Spleen (tissue), 11 donors: ENCODE data around the gene PPM1M. TPM values are rescaled to one million over a fixed set of nuclear protein-coding genes. Genes with fewer than 3 reads are reported as not detected.

Experiments
- DNase-seq: peaks from one replicate; pipeline ENCODE4 v3.0.0-alpha.2; 2020
- H3K27ac ChIP-seq, 8 donors: fragments of 200-600 bp; sonication (generic) in 7 of 8; 1 replicate in 4 of 8; 2 replicates in 4 of 8; pipeline versions ENCODE4 v1.5.0 to v1.8.0; 2016 to 2021; ENCODE audit warnings: inconsistent platforms in 4 of 8, mild to moderate bottlenecking in 4 of 8, moderate library complexity in 1 of 8
- H3K27me3 ChIP-seq, 7 donors: fragments of 200-600 bp; sonication (generic) in 6 of 7; replicated peaks in 1 of 7; 1 replicate in 4 of 7; 2 replicates in 3 of 7; pipeline versions ENCODE4 v1.5.0 to v1.8.0; 2016 to 2021; ENCODE audit warnings: inconsistent platforms in 3 of 7, mild to moderate bottlenecking in 1 of 7
- H3K36me3 ChIP-seq, 6 donors: fragments of 200-600 bp; sonication (generic) in 5 of 6; 1 replicate in 4 of 6; 2 replicates in 2 of 6; pipeline versions ENCODE4 v1.5.0 to v1.8.0; 2016 to 2021; ENCODE audit warnings: inconsistent platforms in 2 of 6
- H3K4me1 ChIP-seq, 6 donors: fragments of 200-600 bp; sonication (generic) in 5 of 6; 1 replicate in 3 of 6; 2 replicates in 3 of 6; pipeline versions ENCODE4 v1.5.0 to v1.8.0; 2016 to 2021; ENCODE audit warnings: inconsistent platforms in 3 of 6
- H3K4me3 ChIP-seq, 8 donors: fragments of 200-600 bp; sonication (generic) in 7 of 8; 1 replicate in 4 of 8; 2 replicates in 4 of 8; pipeline versions ENCODE4 v1.5.0 to v1.8.0; 2016 to 2021; ENCODE audit warnings: inconsistent platforms in 4 of 8, mild to moderate bottlenecking in 4 of 8, moderate library complexity in 2 of 8
- H3K9me3 ChIP-seq, 8 donors: fragments of 200-600 bp; sonication (generic) in 7 of 8; 1 replicate in 4 of 8; 2 replicates in 4 of 8; pipeline versions ENCODE4 v1.5.0 to v1.8.0; 2016 to 2021; ENCODE audit warnings: inconsistent platforms in 4 of 8
- POLR2A ChIP-seq, 3 donors: fragments of 450-650 bp; IDR thresholded peaks; one replicate each; pipeline ENCODE4 v1.5.1; 2017; ENCODE audit warnings: antibody characterized with exemption in 3 of 3, mild to moderate bottlenecking in 1 of 3
- POLR2AphosphoS5 ChIP-seq, 3 donors: sonication (generic); formaldehyde crosslinking; IDR thresholded peaks; one replicate each; pipeline ENCODE4 v1.5.1; 2017; ENCODE audit warnings: antibody characterized with exemption in 3 of 3
- WGBS, 5 donors: extraction: QIAGEN DNeasy Blood & Tissue Kit in 3 of 5; methylation state at CpG; one replicate each; pipeline versions ENCODE4 v1.1.5 to v1.1.7; 2013 to 2018; 5-methylcytosine and 5-hydroxymethylcytosine counted together
- intact Hi-C: fragments of 100-400 bp; cut with DNase I; formaldehyde crosslinking; loops from one replicate; pipeline ENCODE4 v1.15.0; 2023; ENCODE audit warnings: low total_unique reads
- polyA plus RNA-seq, 3 donors: library from polyadenylated mRNA; stranded (reverse); fragments of 200-250 nt; gene quantifications; one replicate each; pipeline ENCODE4 v1.2.1, GENCODE V29; 2013
- total RNA-seq, 7 donors: library from RNA; depleted of rRNA in 3 of 7; stranded (reverse); fragments of >200 nt in 3 of 7; fragmentation: NEBNext Ultra II Directional in 4 of 7; extraction: Animal tissue kit (Norgen Biotek cat#: 25700) in 4 of 7; gene quantifications; one replicate each; pipeline versions ENCODE4 v1.1.0 to v1.2.1, GENCODE V29; 2016 to 2021
- TF ChIP-seq, protein P1 (sequence below), 11 experiments: fragments of 200-600 bp in 7 of 11; fragments of 450-650 bp in 4 of 11; sonication (generic) in 4 of 11; IDR thresholded peaks in 8 of 11; conservative IDR thresholded peaks in 3 of 11; 1 replicate in 7 of 11; 2 replicates in 4 of 11; pipeline versions ENCODE4 v1.4.0 to v1.8.0; 2016 to 2021; ENCODE audit warnings: antibody characterized with exemption in 11 of 11, inconsistent platforms in 4 of 11, mild to moderate bottlenecking in 1 of 11
- donor health status: healthy with polysubstance abuse.
- donor health status: DM: no; HTN: no; CAD: no; lungs with moderate emphysema.
- donor health status: DM: no; HTN: no; CAD: no.
- donor health status: Bipolar disorder and iron deficiency.
- donor health status: healthy.
- donor health status: DM: no; HTN: no; CAD: no.
- donor health status: DM: yes; HTN: yes; CAD: no.

PPM1M gene
- total and polyA plus RNA-seq, 10 donors = 26.3 to 77.8 (median 49.7) TPM

DNA sequence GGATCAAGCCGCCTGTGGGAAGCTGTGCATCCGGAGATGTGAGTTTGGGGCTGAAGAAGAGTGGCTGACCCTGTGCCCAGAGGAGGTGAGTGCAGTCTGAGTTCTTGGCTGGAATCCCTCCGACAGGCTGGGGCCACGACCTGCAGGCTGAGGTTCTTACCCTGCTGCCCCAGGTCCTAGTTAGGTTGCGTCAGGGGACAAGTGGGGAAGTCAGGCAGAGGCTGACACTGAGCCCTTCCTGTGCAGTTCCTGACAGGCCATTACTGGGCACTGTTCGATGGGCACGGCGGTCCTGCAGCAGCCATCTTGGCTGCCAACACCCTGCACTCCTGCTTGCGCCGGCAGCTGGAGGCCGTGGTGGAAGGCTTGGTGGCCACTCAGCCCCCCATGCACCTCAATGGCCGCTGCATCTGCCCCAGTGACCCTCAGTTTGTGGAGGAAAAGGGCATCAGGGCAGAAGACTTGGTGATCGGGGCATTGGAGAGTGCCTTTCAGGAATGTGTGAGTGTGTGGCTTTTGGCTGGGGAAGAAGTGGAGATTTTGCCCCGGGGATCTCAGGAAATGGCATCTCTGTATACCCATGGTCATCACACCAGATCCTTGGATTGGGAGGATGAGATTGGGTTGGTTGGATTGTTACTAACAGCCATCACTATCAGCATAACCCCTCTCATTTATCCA is 1.3 kb downstream of the PPM1M start:
- TF ChIP-seq POLR2AphosphoS5 (IDR thresholded peaks at IDR 0.05) (peak; percentile 70 to 83 (median 81)), POLR2A (IDR thresholded peaks at IDR 0.05) (no peak)
- TF ChIP-seq, protein P1, sequence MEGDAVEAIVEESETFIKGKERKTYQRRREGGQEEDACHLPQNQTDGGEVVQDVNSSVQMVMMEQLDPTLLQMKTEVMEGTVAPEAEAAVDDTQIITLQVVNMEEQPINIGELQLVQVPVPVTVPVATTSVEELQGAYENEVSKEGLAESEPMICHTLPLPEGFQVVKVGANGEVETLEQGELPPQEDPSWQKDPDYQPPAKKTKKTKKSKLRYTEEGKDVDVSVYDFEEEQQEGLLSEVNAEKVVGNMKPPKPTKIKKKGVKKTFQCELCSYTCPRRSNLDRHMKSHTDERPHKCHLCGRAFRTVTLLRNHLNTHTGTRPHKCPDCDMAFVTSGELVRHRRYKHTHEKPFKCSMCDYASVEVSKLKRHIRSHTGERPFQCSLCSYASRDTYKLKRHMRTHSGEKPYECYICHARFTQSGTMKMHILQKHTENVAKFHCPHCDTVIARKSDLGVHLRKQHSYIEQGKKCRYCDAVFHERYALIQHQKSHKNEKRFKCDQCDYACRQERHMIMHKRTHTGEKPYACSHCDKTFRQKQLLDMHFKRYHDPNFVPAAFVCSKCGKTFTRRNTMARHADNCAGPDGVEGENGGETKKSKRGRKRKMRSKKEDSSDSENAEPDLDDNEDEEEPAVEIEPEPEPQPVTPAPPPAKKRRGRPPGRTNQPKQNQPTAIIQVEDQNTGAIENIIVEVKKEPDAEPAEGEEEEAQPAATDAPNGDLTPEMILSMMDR (IDR thresholded peaks at IDR 0.05 in 8 of 11, conservative IDR thresholded peaks at IDR 0.05 in 3 of 11) = no peak
- 53 to 72% (median 64%) methylated on average over 11 to 14 of the region's 14 CpGs for WGBS, 5 donors
- H3K4me1 ChIP-seq = peaks cover 0 to 89% (median 53%) of the 10 kb centered on the region in 6 donors
- H3K9me3 ChIP-seq = no peaks in the 10 kb centered on the region
- peak overlapping the region; percentile 76 to 98 (median 94) for H3K27ac ChIP-seq
- intact Hi-C loops = no loop called here
- DNase-seq = peak; percentile 91
- H3K4me3 ChIP-seq = peak overlapping the region in 7 of 8 donors; percentile 46 to 72 (median 54)
- H3K36me3 ChIP-seq = peaks cover 0 to 45% (median 30%) of the 10 kb centered on the region in 6 donors
- no peaks in the 10 kb centered on the region for H3K27me3 ChIP-seq

GRCh38 chr3:52247409-52248164 is 2.0 kb downstream of the PPM1M start:
- TF ChIP-seq POLR2AphosphoS5 (IDR thresholded peaks at IDR 0.05) (no peak), POLR2A (IDR thresholded peaks at IDR 0.05) (no peak)
- TF ChIP-seq, protein P1 (IDR thresholded peaks at IDR 0.05 in 8 of 11, conservative IDR thresholded peaks at IDR 0.05 in 3 of 11) = no peak
- intact Hi-C loops = no loop called here
- Histone ChIP-seq H3K4me3 (peak overlapping the region in 6 of 8 donors; percentile 53 to 72 (median 55)), H3K27ac (peak overlapping the region; percentile 76 to 98 (median 94)), H3K4me1 (peaks cover 2 to 94% (median 60%) of the 10 kb centered on the region in 6 donors), H3K36me3 (peaks cover 0 to 51% (median 32%) of the 10 kb centered on the region in 6 donors), H3K27me3 (no peaks in the 10 kb centered on the region), H3K9me3 (no peaks in the 10 kb centered on the region)
- DNase-seq = peak; percentile 72
- 91 to 97% (median 96%) methylated on average over 7 of the region's 7 CpGs for WGBS, 5 donors

DNA sequence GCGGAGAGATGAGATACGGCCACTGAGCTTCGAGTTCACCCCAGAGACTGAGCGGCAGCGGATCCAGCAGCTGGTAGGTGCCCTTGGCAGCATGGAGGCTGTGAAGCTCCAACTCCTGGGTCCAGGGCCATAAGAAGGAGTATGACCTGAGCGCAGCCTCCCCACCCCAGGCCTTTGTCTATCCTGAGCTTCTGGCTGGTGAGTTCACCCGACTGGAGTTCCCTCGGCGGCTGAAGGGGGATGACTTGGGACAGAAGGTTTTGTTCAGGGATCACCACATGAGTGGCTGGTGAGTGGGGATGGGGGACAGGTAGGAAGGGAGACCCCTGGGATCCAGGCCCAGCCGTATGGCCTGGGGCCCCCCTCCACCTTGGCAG is 2.6 kb downstream of the PPM1M start:
- Histone ChIP-seq H3K27me3 (no peaks in the 10 kb centered on the region), H3K4me1 (peaks cover 7 to 98% (median 66%) of the 10 kb centered on the region in 6 donors), H3K9me3 (no peaks in the 10 kb centered on the region), H3K4me3 (no peak overlapping the region), H3K27ac (peak overlapping the region in 4 of 8 donors; percentile 95 to 98 (median 97)), H3K36me3 (peaks cover 0 to 56% (median 32%) of the 10 kb centered on the region in 6 donors)
- DNase-seq = peak; percentile 76
- 86 to 98% (median 96%) methylated on average over 10 of the region's 10 CpGs for WGBS, 5 donors
- intact Hi-C loops = no loop called here
- peak in 1 of 3 donors; percentile 14 for TF ChIP-seq POLR2AphosphoS5 (IDR thresholded peaks at IDR 0.05)
- TF ChIP-seq, protein P1 (IDR thresholded peaks at IDR 0.05 in 8 of 11, conservative IDR thresholded peaks at IDR 0.05 in 3 of 11) = no peak
